SK-N-SH (cell line): ENCODE measurements around the gene MAN2A2. TPM values are rescaled to one million over a fixed set of nuclear protein-coding genes. Genes with fewer than 3 reads are reported as not detected.

Source experiments
- CTCF ChIA-PET: fragments of 300-600, 350-600 bp; formaldehyde crosslinking; extraction: SDS; loops from one replicate; lab custom pipeline; 2021; lab: Yijun Ruan, JAX
- POLR2A ChIA-PET: fragments of 350-600 bp; sonication (Branson Sonifier 250); formaldehyde crosslinking; extraction: SDS; loops from one replicate; lab custom pipeline; 2020; ENCODE audit warnings: antibody characterized with exemption, inconsistent platforms; lab: Yijun Ruan, JAX
- DNase-seq: peaks from one replicate; pipeline ENCODE4 v3.0.0; 2012
- H2AFZ ChIP-seq: fragments of 200-600 bp; sonication (generic); 2 replicates; pipeline ENCODE4 v1.8.1; 2016; ENCODE audit warnings: antibody characterized with exemption, mild to moderate bottlenecking, low read depth
- H3F3A ChIP-seq: fragments of 200-600 bp; sonication (generic); replicated peaks from 2 replicates; pipeline ENCODE3; 2016; ENCODE audit warnings: antibody characterized with exemption, mild to moderate bottlenecking; ENCODE audit not compliant: insufficient read depth
- H3K27ac ChIP-seq, 2 experiments: fragments of 200-500 bp in 1 of 2; fragments of 200-600 bp in 1 of 2; sonication (Bioruptor generic) in 1 of 2; sonication (generic), shearing (Covaris generic) in 1 of 2; 2 replicates each; pipeline versions ENCODE4 v1.5.1 to v1.6.1; 2014 to 2016; ENCODE audit warnings: low read depth in 2 of 2, inconsistent platforms in 1 of 2, low read length in 1 of 2, mild to moderate bottlenecking in 1 of 2, mixed read lengths in 1 of 2
- H3K27me3 ChIP-seq: fragments of 200-600 bp; sonication (generic), shearing (Covaris generic); 2 replicates; pipeline ENCODE4 v1.6.1; 2016; ENCODE audit warnings: mixed run types; ENCODE audit not compliant: insufficient read depth
- H3K36me3 ChIP-seq, 2 experiments: fragments of 200-500 bp in 1 of 2; fragments of 200-600 bp in 1 of 2; sonication (Bioruptor generic) in 1 of 2; sonication (generic) in 1 of 2; replicated peaks in 1 of 2; 2 replicates each; pipeline versions ENCODE3 to v1.5.1; 2014 to 2016; ENCODE audit warnings: low read length in 1 of 2, mild to moderate bottlenecking in 1 of 2; ENCODE audit not compliant: insufficient read depth in 2 of 2, control insufficient read depth in 1 of 2
- H3K4me1 ChIP-seq, 2 experiments: fragments of 200-500 bp in 1 of 2; fragments of 200-600 bp in 1 of 2; sonication (Bioruptor generic) in 1 of 2; sonication (generic), shearing (Covaris generic) in 1 of 2; 2 replicates each; pipeline versions ENCODE4 v1.5.1 to v1.6.1; 2014 to 2016; ENCODE audit warnings: low read depth in 1 of 2, low read length in 1 of 2, mixed run types in 1 of 2; ENCODE audit not compliant: insufficient read depth in 2 of 2, control insufficient read depth in 1 of 2
- H3K4me2 ChIP-seq: fragments of 200-600 bp; sonication (generic), shearing (Covaris generic); 2 replicates; pipeline ENCODE4 v1.6.1; 2017; ENCODE audit warnings: mixed run types
- H3K4me3 ChIP-seq, 2 experiments: fragments of 200-500 bp in 1 of 2; fragments of 200-600 bp in 1 of 2; sonication (Bioruptor generic) in 1 of 2; sonication (generic), shearing (Covaris generic) in 1 of 2; 2 replicates each; pipeline versions ENCODE4 v1.5.1 to v1.8.1; 2014 to 2016; ENCODE audit warnings: low read depth in 2 of 2, inconsistent platforms in 1 of 2, low read length in 1 of 2, mild to moderate bottlenecking in 1 of 2, mixed read lengths in 1 of 2, moderate library complexity in 1 of 2
- H3K79me2 ChIP-seq: fragments of 200-600 bp; sonication (generic); 2 replicates; pipeline ENCODE4 v1.8.1; 2017; ENCODE audit warnings: mild to moderate bottlenecking; ENCODE audit not compliant: insufficient read depth
- H3K9ac ChIP-seq: fragments of 200-600 bp; sonication (generic); 2 replicates; pipeline ENCODE4 v1.6.1; 2017; ENCODE audit warnings: mixed run types
- H3K9me2 ChIP-seq: fragments of 200-600 bp; sonication (generic); 2 replicates; pipeline ENCODE4 v1.6.1; 2017; ENCODE audit warnings: mixed run types
- H3K9me3 ChIP-seq: fragments of 200-600 bp; sonication (generic); 2 replicates; pipeline ENCODE4 v1.6.1; 2017; ENCODE audit warnings: mixed run types, mild to moderate bottlenecking, moderate library complexity
- H4K20me1 ChIP-seq: fragments of 200-600 bp; sonication (generic); 2 replicates; pipeline ENCODE4 v1.6.1; 2017; ENCODE audit warnings: mild to moderate bottlenecking, mixed run types; ENCODE audit not compliant: insufficient read depth
- EP300 ChIP-seq, 2 experiments: IDR thresholded peaks; 2 replicates each; pipeline versions ENCODE4 v1.4.0 to v1.6.1; 2012; ENCODE audit warnings: borderline replicate concordance in 1 of 2, low read depth in 1 of 2, low read length in 1 of 2
- EZH2phosphoT487 ChIP-seq: fragments of 200-600 bp; sonication (generic); IDR thresholded peaks from 2 replicates; pipeline ENCODE4 v1.6.1; 2017; ENCODE audit warnings: low read depth, mixed run types, mild to moderate bottlenecking, antibody characterized with exemption, moderate library complexity, borderline replicate concordance
- FOSL2 ChIP-seq: IDR thresholded peaks from 2 replicates; pipeline ENCODE4 v1.4.0; 2012; ENCODE audit warnings: low read depth, mild to moderate bottlenecking, moderate library complexity, borderline replicate concordance
- GABPA ChIP-seq: IDR thresholded peaks from 2 replicates; pipeline ENCODE4 v1.4.0; 2012; ENCODE audit warnings: low read depth, mild to moderate bottlenecking
- GATA2 ChIP-seq: sonication (generic); formaldehyde crosslinking; IDR thresholded peaks from 2 replicates; pipeline ENCODE4 v1.5.0; 2020; ENCODE audit warnings: mild to moderate bottlenecking, missing genetic modification reagents
- JUND ChIP-seq: IDR thresholded peaks from 2 replicates; pipeline ENCODE4 v1.4.0; 2012
- MXI1 ChIP-seq: IDR thresholded peaks from 2 replicates; pipeline ENCODE4 v1.6.1; 2012; ENCODE audit warnings: mild to moderate bottlenecking, low read depth, low read length, improper control_type of control experiment
- RFX5 ChIP-seq: IDR thresholded peaks from 2 replicates; pipeline ENCODE4 v1.6.1; 2012; ENCODE audit warnings: mild to moderate bottlenecking, improper control_type of control experiment, low read length
- RXRA ChIP-seq: IDR thresholded peaks from 2 replicates; pipeline ENCODE4 v1.4.0; 2012; ENCODE audit warnings: low read depth, mild to moderate bottlenecking, borderline replicate concordance
- SMC3 ChIP-seq: IDR thresholded peaks from 2 replicates; pipeline ENCODE4 v1.6.1; 2012; ENCODE audit warnings: low read depth, low read length, improper control_type of control experiment
- TAF1 ChIP-seq: IDR thresholded peaks from 2 replicates; pipeline ENCODE4 v1.6.1; 2012; ENCODE audit warnings: low read depth, mild to moderate bottlenecking, low read length, moderate library complexity, borderline replicate concordance
- YY1 ChIP-seq: IDR thresholded peaks from 2 replicates; pipeline ENCODE4 v1.4.0; 2012; ENCODE audit warnings: low read depth, mild to moderate bottlenecking
- WGBS: methylation state at CpG from one replicate; pipeline ENCODE4 v1.1.6; 2017; ENCODE audit warnings: low lambda C conversion rate; 5-methylcytosine and 5-hydroxymethylcytosine counted together
- polyA plus RNA-seq, 3 experiments: library from polyadenylated mRNA; depleted of rRNA; stranded (reverse); fragments of >200 nt; gene quantifications; 2 replicates each; pipeline ENCODE4 v1.2.3, GENCODE V29; 2012
- TF ChIP-seq, protein P1 (sequence below): fragments of 200-600 bp; sonication (generic); IDR thresholded peaks from 2 replicates; pipeline ENCODE4 v1.6.1; 2017; ENCODE audit warnings: antibody characterized with exemption, mild to moderate bottlenecking, moderate library complexity
- TF ChIP-seq, protein P2 (sequence below): IDR thresholded peaks from 2 replicates; pipeline ENCODE4 v1.4.0; 2012; ENCODE audit warnings: low read depth, borderline replicate concordance
- TF ChIP-seq, protein P3 (sequence below): IDR thresholded peaks from 2 replicates; pipeline ENCODE4 v1.4.0; 2012; ENCODE audit warnings: low read depth
- TF ChIP-seq, protein P4 (sequence below): IDR thresholded peaks from 2 replicates; pipeline ENCODE4 v1.6.1; 2012; ENCODE audit warnings: mild to moderate bottlenecking, low read depth, low read length, moderate library complexity
- TF ChIP-seq, protein P5 (sequence below): fragments of 150-350 bp; IDR thresholded peaks from 2 replicates; pipeline ENCODE4 v1.6.1; 2016; ENCODE audit warnings: mild to moderate bottlenecking, low read depth, low read length

The MAN2A2 gene
- polyA plus RNA-seq, 1 of the 3 experiments (the other 2 are of a cell fraction), result 35.0 TPM

DNA sequence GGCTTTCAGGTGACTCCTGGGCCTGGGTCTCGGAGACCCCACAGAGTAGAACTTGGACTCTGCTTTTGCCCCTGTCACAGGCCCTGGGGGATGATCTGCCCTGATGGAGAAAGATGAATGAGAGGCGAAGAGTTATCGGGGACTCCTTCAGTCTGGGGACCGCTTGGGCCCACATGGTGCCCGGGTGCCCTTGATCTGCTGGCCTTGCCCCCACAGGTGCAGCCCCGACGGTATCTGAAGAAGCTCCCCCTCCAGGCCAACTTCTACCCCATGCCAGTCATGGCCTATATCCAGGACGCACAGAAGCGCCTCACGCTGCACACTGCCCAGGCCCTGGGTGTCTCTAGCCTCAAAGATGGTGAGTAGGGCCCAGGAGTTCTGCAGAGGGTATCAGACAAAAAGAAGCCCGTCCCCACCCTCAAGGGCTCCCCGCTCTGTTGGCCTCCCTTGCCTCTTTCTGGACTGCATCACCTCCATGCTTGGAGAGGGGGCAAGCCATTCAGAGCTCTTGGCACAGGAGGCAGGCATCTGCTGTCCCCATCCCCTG is 10.4 kb downstream of the MAN2A2 start:
- no peaks in the 10 kb centered on the region for H3K9me3 ChIP-seq
- no peaks in the 10 kb centered on the region for H3F3A ChIP-seq
- peaks cover 0 to 66% of the 10 kb centered on the region in 2 experiments for H3K36me3 ChIP-seq
- no peaks in the 10 kb centered on the region for H3K9me2 ChIP-seq
- no peak overlapping the region for H3K27ac ChIP-seq
- CTCF ChIA-PET, result interaction anchor here (0.9 to 1.8 kb wide), 3 partner anchors 15 to 265 kb away, joined by 3 to 10 read pairs (median 3); no protein-coding TSS in a partner anchor
- 100% methylated on average over 1 of the region's 12 CpGs for WGBS
- TF ChIP-seq, protein P1, sequence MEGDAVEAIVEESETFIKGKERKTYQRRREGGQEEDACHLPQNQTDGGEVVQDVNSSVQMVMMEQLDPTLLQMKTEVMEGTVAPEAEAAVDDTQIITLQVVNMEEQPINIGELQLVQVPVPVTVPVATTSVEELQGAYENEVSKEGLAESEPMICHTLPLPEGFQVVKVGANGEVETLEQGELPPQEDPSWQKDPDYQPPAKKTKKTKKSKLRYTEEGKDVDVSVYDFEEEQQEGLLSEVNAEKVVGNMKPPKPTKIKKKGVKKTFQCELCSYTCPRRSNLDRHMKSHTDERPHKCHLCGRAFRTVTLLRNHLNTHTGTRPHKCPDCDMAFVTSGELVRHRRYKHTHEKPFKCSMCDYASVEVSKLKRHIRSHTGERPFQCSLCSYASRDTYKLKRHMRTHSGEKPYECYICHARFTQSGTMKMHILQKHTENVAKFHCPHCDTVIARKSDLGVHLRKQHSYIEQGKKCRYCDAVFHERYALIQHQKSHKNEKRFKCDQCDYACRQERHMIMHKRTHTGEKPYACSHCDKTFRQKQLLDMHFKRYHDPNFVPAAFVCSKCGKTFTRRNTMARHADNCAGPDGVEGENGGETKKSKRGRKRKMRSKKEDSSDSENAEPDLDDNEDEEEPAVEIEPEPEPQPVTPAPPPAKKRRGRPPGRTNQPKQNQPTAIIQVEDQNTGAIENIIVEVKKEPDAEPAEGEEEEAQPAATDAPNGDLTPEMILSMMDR, result no peak
- TF ChIP-seq, protein P2, sequence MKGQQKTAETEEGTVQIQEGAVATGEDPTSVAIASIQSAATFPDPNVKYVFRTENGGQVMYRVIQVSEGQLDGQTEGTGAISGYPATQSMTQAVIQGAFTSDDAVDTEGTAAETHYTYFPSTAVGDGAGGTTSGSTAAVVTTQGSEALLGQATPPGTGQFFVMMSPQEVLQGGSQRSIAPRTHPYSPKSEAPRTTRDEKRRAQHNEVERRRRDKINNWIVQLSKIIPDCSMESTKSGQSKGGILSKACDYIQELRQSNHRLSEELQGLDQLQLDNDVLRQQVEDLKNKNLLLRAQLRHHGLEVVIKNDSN, result no peak
- no peak for TF ChIP-seq JUND
- TF ChIP-seq, protein P3, sequence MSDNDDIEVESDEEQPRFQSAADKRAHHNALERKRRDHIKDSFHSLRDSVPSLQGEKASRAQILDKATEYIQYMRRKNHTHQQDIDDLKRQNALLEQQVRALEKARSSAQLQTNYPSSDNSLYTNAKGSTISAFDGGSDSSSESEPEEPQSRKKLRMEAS, result no peak
- no peak for TF ChIP-seq EP300 (IDR thresholded peaks at IDR 0.05; ENCODE audit: borderline replicate concordance in 1 of 2, low read depth in 1 of 2, low read length in 1 of 2)
- TF ChIP-seq TAF1, result no peak
- TF ChIP-seq, protein P4, sequence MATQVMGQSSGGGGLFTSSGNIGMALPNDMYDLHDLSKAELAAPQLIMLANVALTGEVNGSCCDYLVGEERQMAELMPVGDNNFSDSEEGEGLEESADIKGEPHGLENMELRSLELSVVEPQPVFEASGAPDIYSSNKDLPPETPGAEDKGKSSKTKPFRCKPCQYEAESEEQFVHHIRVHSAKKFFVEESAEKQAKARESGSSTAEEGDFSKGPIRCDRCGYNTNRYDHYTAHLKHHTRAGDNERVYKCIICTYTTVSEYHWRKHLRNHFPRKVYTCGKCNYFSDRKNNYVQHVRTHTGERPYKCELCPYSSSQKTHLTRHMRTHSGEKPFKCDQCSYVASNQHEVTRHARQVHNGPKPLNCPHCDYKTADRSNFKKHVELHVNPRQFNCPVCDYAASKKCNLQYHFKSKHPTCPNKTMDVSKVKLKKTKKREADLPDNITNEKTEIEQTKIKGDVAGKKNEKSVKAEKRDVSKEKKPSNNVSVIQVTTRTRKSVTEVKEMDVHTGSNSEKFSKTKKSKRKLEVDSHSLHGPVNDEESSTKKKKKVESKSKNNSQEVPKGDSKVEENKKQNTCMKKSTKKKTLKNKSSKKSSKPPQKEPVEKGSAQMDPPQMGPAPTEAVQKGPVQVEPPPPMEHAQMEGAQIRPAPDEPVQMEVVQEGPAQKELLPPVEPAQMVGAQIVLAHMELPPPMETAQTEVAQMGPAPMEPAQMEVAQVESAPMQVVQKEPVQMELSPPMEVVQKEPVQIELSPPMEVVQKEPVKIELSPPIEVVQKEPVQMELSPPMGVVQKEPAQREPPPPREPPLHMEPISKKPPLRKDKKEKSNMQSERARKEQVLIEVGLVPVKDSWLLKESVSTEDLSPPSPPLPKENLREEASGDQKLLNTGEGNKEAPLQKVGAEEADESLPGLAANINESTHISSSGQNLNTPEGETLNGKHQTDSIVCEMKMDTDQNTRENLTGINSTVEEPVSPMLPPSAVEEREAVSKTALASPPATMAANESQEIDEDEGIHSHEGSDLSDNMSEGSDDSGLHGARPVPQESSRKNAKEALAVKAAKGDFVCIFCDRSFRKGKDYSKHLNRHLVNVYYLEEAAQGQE, result no peak
- TF ChIP-seq YY1, result no peak
- no peak for TF ChIP-seq SMC3
- TF ChIP-seq GATA2, result no peak
- TF ChIP-seq EZH2phosphoT487, result no peak
- TF ChIP-seq, protein P5, sequence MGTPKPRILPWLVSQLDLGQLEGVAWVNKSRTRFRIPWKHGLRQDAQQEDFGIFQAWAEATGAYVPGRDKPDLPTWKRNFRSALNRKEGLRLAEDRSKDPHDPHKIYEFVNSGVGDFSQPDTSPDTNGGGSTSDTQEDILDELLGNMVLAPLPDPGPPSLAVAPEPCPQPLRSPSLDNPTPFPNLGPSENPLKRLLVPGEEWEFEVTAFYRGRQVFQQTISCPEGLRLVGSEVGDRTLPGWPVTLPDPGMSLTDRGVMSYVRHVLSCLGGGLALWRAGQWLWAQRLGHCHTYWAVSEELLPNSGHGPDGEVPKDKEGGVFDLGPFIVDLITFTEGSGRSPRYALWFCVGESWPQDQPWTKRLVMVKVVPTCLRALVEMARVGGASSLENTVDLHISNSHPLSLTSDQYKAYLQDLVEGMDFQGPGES, result no peak
- no peak for TF ChIP-seq MXI1
- TF ChIP-seq RFX5, result no peak
- no peak for TF ChIP-seq GABPA
- TF ChIP-seq RXRA, result no peak
- TF ChIP-seq FOSL2, result no peak
- no peaks in the 10 kb centered on the region for H3K27me3 ChIP-seq
- H3K9ac ChIP-seq, result no peak overlapping the region
- H3K4me1 ChIP-seq, result no peaks in the 10 kb centered on the region
- POLR2A ChIA-PET, result no interaction called here
- H4K20me1 ChIP-seq, result no peaks in the 10 kb centered on the region
- H3K4me2 ChIP-seq, result no peak overlapping the region
- H3K79me2 ChIP-seq, result no peaks in the 10 kb centered on the region
- no peak for DNase-seq
- H2AFZ ChIP-seq, result no peak overlapping the region
- no peak overlapping the region for H3K4me3 ChIP-seq
